Endothelial cell of umbilical vein (primary cell): ENCODE data around the gene G6PC2.

ENCODE experiments used
- EZH2 ChIP-seq: IDR thresholded peaks from 2 replicates; pipeline ENCODE4 v1.6.1; 2012; ENCODE audit warnings: borderline replicate concordance, low read depth, mild to moderate bottlenecking, moderate library complexity, low read length, inconsistent platforms; ENCODE audit not compliant: severe bottlenecking
- FOS ChIP-seq: IDR thresholded peaks from 2 replicates; pipeline ENCODE4 v1.6.1; 2011; ENCODE audit warnings: mild to moderate bottlenecking, low read length, moderate library complexity, borderline replicate concordance; ENCODE audit not compliant: insufficient read depth
- GATA2 ChIP-seq: IDR thresholded peaks from 2 replicates; pipeline ENCODE4 v1.7.0; 2011; ENCODE audit warnings: low read depth, mild to moderate bottlenecking, moderate library complexity, mixed read lengths, low read length; ENCODE audit not compliant: insufficient read length, insufficient read depth
- JUN ChIP-seq: IDR thresholded peaks from 2 replicates; pipeline ENCODE4 v1.6.1; 2011; ENCODE audit warnings: borderline replicate concordance, low read depth; ENCODE audit not compliant: insufficient read length, insufficient read depth
- MYC ChIP-seq: IDR thresholded peaks from one replicate; pipeline ENCODE4 v1.6.1; 2011; ENCODE audit warnings: mild to moderate bottlenecking, low read depth, low read length
- POLR2A ChIP-seq: IDR thresholded peaks from 2 replicates; pipeline ENCODE4 v1.6.1; 2012; ENCODE audit warnings: low read depth, mild to moderate bottlenecking, control low read depth, low read length
- POLR2AphosphoS5 ChIP-seq: IDR thresholded peaks from 2 replicates; pipeline ENCODE4 v1.6.1; 2012; ENCODE audit warnings: low read depth, mild to moderate bottlenecking, control low read depth, low read length, moderate library complexity; ENCODE audit not compliant: insufficient read depth
- TF ChIP-seq, protein P1 (sequence below), 2 donors: IDR thresholded peaks; 1 replicate in 1 of 2; 2 replicates in 1 of 2; pipeline ENCODE4 v1.5.1; 2011; ENCODE audit warnings: low read length in 2 of 2, mild to moderate bottlenecking in 2 of 2, moderate library complexity in 2 of 2, control low read depth in 1 of 2, inconsistent platforms in 1 of 2, low read depth in 1 of 2; ENCODE audit not compliant: insufficient read depth in 1 of 2; ENCODE audit errors: extremely low read depth in 1 of 2
- TF ChIP-seq, protein P2 (sequence below): IDR thresholded peaks from 2 replicates; pipeline ENCODE4 v1.6.1; 2011; ENCODE audit not compliant: insufficient read depth, insufficient read length

- TF ChIP-seq, protein P1, sequence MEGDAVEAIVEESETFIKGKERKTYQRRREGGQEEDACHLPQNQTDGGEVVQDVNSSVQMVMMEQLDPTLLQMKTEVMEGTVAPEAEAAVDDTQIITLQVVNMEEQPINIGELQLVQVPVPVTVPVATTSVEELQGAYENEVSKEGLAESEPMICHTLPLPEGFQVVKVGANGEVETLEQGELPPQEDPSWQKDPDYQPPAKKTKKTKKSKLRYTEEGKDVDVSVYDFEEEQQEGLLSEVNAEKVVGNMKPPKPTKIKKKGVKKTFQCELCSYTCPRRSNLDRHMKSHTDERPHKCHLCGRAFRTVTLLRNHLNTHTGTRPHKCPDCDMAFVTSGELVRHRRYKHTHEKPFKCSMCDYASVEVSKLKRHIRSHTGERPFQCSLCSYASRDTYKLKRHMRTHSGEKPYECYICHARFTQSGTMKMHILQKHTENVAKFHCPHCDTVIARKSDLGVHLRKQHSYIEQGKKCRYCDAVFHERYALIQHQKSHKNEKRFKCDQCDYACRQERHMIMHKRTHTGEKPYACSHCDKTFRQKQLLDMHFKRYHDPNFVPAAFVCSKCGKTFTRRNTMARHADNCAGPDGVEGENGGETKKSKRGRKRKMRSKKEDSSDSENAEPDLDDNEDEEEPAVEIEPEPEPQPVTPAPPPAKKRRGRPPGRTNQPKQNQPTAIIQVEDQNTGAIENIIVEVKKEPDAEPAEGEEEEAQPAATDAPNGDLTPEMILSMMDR (IDR thresholded peaks at IDR 0.05; ENCODE audit: extremely low read depth in 1 of 2, insufficient read depth in 1 of 2, low read depth in 1 of 2, low read length in 2 of 2), result no peak
- TF ChIP-seq POLR2A (no peak), POLR2AphosphoS5 (no peak), MYC (no peak), EZH2 (no peak), JUN (no peak), GATA2 (no peak), FOS (no peak)
- TF ChIP-seq, protein P2, sequence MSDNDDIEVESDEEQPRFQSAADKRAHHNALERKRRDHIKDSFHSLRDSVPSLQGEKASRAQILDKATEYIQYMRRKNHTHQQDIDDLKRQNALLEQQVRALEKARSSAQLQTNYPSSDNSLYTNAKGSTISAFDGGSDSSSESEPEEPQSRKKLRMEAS, result no peak
Observed at GRCh38 chr2:168912901-168913369, 11.8 kb downstream of the G6PC2 start.
